Activated CD4-positive, alpha-beta T cell treated with anti-CD3 and anti-CD28 coated beads, Interleukin-2, Interleukin-6, amounts not matched to agents 100 ng/mL and 50 ng/mL, durations not matched to agents 16 hours and 8 hours (primary cell): ENCODE results near the gene CCDC197.

Experiments
- DNase-seq: peaks from one replicate; pipeline ENCODE4 v3.0.0-alpha.2; 2020

The CCDC197 gene

DNA sequence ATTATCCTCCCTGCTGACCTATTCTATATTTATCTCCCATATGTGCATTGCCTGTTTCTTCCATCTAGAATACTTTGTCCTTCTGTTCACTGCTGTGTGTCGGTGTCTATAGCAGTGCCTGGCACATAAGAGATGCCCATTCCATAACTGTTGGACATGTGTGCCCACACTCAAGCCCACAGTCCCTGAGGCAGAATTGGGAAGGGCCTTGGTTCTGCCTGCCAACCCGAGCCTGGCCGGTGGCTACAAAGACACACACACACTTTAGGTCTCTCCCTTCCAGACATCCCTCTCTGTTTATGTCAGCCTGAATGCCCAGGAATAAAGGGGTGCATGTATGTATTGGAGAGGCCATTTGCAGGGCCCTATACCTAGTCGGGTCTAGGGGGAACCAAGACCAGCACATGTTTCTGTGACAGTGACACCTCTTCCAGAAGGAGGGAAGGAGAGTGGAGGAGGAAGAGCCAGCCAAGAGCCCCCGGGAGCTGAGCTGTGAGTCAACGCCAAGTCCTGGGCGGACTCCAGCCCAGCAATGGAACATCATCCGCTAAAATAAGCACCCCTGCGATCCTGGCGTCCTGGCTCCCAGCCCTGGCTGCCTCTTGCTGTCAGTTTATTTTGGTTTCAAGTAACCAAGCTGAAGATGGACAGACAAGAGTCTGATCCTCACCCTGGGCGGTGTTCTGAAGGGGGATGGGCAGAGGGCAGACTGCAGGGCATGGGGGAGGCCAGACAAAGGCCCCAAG, 16.5 kb upstream of the CCDC197 start:
- DNase-seq, result no peak

- no peak for DNase-seq
Measured at GRCh38 chr14:93981316-93982229, 15.5 kb upstream of the CCDC197 start.

- no peak for DNase-seq
Measured at GRCh38 chr14:93982230-93983007, 14.7 kb upstream of the CCDC197 start.

DNA sequence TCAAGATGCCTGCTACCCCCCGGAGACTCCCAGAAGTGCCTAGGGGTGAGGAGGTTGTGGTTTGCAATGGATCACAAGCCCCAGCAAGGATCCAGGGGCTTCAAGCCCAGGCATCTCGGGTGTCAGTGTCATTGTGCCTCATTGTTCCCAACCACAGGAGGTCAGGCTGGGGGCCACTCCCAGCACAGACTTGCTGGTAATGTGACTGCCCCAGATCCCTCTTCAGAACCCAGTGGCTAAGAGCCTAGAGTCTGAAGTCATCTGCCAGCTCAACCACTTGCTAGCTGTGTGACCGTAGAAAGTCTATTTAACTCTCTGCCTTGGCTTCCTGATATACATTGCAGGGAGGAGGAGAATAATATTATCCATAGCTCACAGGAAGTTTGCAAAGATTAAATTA, 13.0 kb upstream of the CCDC197 start:
- DNase-seq, result no peak

GRCh38 chr14:93984987-93985410, 12.1 kb upstream of the CCDC197 start:
- DNase-seq, result no peak

GRCh38 chr14:93986955-93987354, 10.1 kb upstream of the CCDC197 start:
- DNase-seq, result no peak

- no peak for DNase-seq
Measured at GRCh38 chr14:93987376-93987775, 9.7 kb upstream of the CCDC197 start.

- no peak for DNase-seq
Measured at GRCh38 chr14:93987815-93988476, 9.2 kb upstream of the CCDC197 start.

- DNase-seq, result no peak
Measured at GRCh38 chr14:93989939-93990338, 7.2 kb upstream of the CCDC197 start.

GRCh38 chr14:93991212-93991611, 5.9 kb upstream of the CCDC197 start:
- DNase-seq, result no peak

- no peak for DNase-seq
Measured at GRCh38 chr14:93991649-93992048, 5.5 kb upstream of the CCDC197 start.

GRCh38 chr14:93993382-93993781, 3.7 kb upstream of the CCDC197 start:
- DNase-seq, result no peak

DNA sequence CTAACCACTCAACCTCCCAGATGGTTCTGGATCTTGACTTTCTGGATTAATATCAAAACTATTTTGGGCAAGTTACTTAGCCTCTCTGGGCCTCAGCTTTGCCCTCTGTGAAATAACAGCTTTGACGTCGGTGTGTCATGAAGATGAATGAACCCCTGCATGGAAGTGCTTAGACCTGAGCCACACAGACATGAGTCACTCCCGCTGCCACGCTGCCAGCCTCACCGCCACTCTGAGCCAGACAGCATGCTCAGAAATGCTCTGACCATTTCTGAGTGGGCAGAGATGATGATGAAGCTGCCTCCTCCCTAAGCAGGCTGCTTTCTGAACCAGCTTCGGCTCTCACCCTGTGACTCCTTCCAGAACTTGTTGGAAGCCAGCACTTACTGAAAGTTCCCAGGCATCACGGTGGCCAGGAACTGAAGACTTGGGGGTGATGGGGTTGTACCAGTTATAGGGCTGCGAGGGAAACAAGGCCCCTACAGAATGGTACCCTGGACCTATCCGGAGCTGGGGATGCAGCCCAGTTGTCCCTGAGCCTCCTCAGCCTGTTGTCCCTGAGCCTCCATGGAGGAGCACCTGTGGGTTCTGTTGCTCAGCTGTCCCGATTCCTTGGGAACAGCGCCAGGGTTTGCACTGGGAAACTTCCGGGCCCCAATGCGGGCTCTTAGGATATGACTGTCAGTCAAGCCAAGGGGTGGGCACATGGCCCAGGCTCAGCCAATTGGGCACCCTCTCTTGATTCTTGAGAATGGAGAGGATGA, 2.0 kb upstream of the CCDC197 start:
- DNase-seq, result peak; percentile 64

GRCh38 chr14:93996130-93996695, 888 bp upstream of the CCDC197 start:
- DNase-seq, result no peak

GRCh38 chr14:93997916-93998870, 1.1 kb downstream of the CCDC197 start:
- DNase-seq, result no peak

GRCh38 chr14:93998871-93999403, 1.8 kb downstream of the CCDC197 start:
- no peak for DNase-seq

DNA sequence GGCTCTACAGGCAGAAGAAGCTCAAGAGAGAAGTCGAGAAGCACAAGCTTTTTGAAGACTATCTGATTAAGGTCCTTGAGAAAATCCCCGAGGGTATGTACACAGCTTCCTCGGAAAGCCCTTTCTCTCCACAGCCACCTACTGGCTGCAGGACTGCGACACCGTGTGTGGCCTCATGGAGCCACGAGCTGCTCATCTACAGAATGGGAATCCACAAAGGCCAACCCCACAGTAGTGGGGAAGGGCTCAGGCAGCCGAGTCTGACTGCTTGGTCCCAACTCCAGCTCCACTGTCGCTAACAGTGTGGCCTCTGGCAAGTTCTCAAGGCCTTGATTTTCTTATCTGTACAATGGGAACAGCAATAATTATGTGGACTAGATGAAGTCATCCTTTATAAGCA, 2.5 kb downstream of the CCDC197 start:
- no peak for DNase-seq

- DNase-seq, result no peak
Measured at GRCh38 chr14:94000267-94000666, 3.2 kb downstream of the CCDC197 start.

DNA sequence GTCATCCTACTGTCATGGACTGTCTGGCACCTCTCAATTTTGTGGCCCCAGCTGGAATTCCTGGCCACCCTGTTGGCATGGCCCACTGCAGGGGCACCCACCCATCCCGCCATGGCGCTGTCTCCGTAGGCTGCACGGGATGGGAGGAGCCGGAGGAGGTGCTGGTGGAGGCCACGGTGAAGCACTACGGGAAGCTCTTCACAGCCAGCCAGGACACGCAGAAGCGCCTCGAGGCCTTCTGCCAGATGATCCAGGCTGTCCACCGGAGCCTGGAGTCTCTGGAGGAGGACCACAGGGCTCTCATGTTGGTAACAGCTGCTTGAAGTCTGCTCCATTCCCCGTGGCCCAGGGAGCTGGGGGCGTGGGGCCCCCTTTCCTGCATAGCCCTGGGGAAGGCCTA, 3.9 kb downstream of the CCDC197 start:
- no peak for DNase-seq
